Ishikawa (cell line): ENCODE results near the gene C22orf23.

Experiments used
- CEBPB ChIP-seq: IDR thresholded peaks from 2 replicates; pipeline ENCODE4 v1.6.1; 2012
- CREB1 ChIP-seq: IDR thresholded peaks from 2 replicates; pipeline ENCODE4 v1.6.1; 2012; ENCODE audit warnings: low read depth
- EGR1 ChIP-seq: IDR thresholded peaks from 2 replicates; pipeline ENCODE4 v1.6.1; 2012
- EP300 ChIP-seq: IDR thresholded peaks from 2 replicates; pipeline ENCODE4 v1.6.1; 2012; ENCODE audit warnings: borderline replicate concordance
- FOXM1 ChIP-seq: IDR thresholded peaks from 2 replicates; pipeline ENCODE4 v1.6.1; 2012; ENCODE audit warnings: low read depth, borderline replicate concordance
- TEAD4 ChIP-seq: IDR thresholded peaks from 2 replicates; pipeline ENCODE4 v1.6.1; 2012
- YY1 ChIP-seq: IDR thresholded peaks from 2 replicates; pipeline ENCODE4 v1.6.1; 2012; ENCODE audit warnings: low read depth
- TF ChIP-seq, protein P1 (sequence below): IDR thresholded peaks from 2 replicates; pipeline ENCODE4 v1.6.1; 2012

DNA sequence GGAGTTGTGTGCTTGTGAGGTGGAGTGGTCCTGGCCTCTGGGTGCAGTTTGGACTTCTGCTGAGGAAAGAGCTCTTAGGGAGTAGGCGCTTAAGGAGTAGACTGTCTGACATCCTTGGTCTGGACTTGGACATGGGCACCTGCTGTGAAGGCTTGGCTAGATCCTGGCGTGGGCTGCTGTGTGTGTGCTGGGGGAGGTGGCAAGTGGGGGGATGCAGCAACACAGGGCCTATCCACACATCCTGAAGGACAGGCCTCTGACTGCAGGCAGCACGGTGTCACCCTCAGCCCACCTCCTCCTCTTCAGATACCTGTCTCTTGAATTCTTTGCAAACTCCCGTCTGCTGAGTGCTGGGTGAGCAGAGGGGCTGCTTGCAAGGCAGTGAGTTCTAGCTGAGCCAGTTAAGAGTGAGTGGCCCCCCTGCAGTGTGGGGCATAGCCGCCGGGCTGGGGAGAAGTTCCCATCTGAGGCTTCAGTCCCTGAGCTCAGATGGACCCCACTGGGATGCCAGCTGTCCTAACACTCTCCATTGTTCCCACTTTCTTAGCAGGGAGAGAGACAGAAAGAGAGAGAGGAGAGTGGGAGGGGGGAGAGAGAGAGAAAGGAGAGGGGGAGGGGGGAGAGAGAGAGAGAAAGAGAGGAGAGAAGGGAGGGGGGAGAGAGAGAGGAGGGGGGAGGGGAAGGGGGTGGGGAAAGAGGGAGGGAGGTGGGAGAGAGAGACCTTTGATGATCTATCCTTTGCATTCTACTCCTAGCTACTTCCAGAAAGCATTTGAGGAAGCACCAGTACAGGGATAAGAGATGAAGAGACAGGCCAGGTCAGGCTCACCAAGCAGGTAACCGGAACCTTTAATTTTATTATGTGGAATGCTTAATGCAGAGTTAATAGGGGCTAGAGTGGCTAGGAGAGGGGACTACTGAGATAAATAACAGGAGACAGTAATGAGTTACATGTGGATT is 18.4 kb upstream of the C22orf23 start:
- TF ChIP-seq EP300 (no peak), EGR1 (no peak), FOXM1 (no peak), CREB1 (no peak), CEBPB (no peak), YY1 (no peak), TEAD4 (no peak)
- TF ChIP-seq, protein P1, sequence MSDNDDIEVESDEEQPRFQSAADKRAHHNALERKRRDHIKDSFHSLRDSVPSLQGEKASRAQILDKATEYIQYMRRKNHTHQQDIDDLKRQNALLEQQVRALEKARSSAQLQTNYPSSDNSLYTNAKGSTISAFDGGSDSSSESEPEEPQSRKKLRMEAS: no peak
